ENCODE data around the gene CCDC180.
"Not testable (repeated sequence)": the region's sequence is repeated elsewhere in the genome, so short reads cannot be mapped to it uniquely, and the experiment has no call there.

The CCDC180 gene

DNA sequence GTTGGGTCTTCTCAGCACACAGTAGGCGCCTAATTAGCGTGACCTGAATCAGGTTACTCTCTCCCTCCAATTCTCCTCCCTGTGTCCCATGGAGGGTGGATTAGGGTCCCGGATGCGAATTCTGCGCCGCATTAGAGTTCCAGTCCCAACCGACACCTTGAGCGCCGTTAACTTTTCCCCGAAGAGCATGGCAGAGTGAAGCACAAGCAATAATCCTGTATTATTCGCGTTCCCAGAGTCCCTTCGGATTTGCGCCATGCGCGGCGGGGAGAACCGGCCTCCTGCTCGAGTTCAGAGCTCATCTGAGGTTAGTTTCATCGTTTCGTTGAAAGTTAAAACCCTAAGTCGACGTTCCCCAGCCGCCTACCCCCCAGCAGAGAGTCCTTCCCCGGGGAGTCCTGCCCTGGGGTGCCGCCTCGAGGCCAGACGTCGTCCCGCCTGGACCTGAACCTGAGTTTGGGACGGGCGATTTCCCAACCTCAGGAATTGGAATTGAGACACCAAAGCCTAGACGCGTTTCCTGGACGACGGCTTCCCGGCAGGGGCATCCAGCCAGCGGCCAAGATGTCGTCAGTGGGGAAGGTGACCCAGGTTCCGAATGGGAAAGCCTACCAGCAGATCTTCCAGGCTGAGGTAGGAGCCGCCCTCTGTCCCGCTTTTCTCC is at the start of gene CCDC180:
CCDC180 (plus strand) TSS at position 160 of the 664 bp plus-strand sequence; CDS start at position 565, 405 bp downstream.
- DNase-seq, result no peak

DNA sequence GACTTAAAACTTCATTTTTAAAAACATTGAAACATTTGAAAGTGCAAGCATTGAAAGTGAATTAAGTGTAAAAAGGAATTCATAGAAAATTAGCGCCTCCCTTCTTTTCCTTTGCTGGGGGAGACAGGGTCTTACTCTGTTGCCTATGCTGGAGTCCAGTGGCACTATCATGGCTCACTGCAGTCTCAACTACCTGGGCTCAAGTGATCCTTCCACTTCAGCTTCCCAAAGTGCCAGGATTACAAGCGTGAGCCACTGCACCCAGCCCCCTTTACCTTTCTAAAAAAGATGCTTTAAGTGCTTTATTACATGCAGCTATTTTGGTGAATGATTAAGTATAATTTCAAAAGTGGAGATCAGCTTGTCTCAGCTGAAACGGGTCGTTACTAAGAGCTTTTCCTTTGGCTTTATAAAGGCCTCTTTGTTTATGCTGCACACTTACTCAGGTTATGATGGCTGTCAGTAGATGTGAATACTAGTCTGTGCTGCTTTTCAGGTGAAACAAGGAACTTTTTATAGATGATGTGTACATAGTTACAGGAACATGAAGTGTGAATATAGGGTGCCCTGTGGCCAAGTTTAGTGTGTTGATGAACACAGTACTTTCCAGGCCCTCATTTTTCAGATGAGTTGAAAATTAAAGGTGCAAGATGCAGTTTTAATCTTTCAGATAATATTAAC is 47.5 kb upstream of the CCDC180 start:
- not testable (repeated sequence) for DNase-seq

DNA sequence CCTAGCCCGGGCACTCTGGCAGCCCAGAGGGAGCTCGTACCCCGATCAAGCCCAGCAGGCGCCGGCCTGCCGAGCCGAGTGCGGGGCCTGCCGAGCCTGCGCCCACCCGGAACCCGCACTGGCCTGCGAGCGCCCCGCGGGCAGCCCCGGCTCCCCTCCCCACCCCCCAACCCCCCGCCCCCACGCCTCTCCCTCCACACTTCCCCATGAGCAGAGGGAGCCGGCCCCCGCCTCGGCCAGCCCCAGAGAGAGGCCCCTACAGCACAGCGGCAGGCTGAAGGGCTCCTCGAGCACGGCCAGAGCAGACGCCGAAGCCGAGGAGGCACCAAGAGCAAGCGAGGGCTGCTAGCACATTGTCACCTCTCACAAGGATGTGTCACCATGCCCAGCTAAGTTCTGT is 36.2 kb upstream of the CCDC180 start:
- no peak for DNase-seq

DNA sequence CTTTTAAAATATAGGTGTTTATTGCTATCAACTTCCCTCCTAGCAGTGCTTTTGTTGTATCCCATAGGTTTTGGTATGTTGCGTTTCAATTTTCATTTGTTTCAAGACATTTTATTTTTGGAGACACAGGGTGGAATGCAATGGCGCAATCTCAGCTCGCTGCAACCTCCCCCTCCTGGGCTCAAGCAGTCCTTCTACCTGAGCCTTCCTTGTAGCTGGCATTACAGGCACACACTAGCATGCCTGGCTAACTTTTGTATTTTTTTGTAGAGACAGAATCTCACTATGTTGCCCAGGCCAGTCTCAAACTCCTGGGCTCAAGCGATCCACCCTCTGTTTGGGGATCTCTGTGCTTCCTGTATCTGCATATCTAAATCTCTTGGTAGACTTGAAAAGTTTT is 35.4 kb upstream of the CCDC180 start:
- DNase-seq, result no peak

DNA sequence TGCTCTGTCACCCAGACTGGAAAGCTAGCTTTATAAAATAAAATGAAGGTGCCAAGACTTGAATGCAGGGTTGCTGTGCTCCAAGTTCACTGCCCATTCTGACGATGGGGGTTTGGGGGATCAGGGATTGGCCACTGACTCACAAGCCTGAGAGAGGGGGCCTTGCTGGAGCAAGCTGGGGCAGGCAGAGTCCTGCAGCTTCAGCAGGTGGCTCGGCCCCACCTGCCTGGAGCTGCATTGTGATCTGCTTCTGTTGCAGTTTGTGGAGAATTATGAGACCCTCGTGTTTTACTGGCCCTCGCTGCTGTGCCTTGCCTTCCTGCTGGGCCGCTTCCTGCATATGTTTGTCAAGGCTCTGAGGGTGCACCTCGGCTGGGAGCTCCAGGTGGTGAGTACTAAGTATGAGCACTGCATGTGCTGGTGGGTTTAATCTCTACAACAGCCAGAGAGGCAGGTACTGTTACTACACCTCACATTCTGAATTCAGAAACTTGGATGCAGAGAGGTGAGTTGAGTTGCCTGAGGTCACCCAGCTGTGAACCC is 31.1 kb upstream of the CCDC180 start:
- DNase-seq, result no peak

DNA sequence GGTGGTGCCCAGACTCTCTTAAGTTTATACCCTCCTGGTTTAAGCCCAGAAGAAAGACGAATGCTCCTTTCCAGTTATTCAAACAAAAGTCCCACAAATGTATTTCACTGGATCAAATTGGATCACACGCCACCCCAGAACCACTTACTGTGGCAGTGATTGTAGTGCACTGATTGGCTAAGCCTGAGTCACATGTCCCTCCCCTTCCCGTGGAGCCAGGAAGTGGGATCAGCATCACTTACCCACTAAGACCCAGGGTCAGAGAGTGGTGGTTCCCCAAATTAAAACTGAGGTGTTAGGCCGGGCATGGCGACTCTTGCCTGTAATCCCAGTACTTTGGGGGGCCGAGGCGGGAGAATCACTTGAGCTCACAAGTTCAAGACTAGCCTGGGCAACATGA is 29.5 kb upstream of the CCDC180 start:
- no peak for DNase-seq

DNA sequence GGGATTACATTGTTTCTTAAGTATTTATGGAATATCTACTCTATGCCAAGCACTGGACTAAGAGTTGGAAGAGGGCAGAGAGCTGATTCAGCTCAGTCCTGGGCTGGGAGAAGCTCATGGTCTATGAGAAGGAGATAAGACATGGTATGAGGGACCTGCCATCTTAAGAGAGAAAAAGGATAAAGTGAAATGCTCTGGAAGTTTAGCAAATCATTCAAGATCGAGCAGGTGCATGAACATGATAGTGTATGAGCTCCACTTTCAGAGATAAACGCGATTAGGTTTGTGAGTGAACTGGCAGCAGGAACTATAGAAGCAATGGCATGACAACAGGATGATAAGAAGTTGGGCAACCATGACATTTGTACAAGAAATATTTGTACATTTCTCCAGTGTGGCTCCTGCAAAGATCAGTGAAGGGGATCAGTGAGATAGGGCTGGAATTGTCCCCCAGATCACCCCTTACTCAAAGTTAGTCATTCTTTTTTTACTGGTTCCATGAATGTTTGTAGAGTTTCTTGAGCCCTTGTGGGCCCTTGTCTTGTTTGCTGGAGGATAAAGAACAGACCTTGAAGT is 26.6 kb upstream of the CCDC180 start:
- no peak for DNase-seq

DNA sequence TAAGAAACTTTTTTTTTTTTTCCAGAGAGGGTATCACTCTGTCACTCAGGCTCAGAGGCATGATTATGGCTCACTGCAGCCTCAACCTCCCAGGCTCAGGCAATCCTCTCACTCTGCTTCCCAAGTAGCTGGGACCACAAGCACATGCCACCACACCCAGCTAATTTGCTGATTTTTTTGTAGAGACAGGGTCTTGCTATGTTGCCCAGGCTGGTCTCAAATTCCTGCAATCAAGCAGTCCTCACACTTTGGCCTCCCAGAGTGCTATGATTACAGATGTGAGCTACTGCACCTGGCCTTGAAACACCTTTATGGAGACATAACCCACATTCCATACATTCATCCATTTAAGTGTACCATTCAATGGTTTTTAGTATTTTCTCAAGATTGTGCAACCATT is 23.7 kb upstream of the CCDC180 start:
- no peak for DNase-seq

DNA sequence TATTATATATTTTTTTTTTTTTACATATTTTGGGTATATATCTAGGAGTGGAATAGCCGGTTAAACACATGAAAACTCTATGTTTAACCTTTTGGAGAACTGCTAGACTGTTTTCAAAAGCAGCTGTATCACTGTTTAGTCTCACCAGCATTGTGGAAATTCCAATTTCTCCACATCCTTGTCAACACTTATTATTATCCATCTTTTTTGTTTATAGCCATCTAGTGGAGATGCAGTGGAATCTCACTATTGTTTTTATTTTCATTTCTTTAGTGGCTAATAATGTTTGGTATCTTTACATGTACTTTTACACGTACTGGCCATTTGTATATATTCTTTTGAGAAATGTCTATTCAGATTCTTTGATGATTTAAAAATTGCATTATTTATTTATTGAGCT is 22.7 kb upstream of the CCDC180 start:
- DNase-seq, result no peak

DNA sequence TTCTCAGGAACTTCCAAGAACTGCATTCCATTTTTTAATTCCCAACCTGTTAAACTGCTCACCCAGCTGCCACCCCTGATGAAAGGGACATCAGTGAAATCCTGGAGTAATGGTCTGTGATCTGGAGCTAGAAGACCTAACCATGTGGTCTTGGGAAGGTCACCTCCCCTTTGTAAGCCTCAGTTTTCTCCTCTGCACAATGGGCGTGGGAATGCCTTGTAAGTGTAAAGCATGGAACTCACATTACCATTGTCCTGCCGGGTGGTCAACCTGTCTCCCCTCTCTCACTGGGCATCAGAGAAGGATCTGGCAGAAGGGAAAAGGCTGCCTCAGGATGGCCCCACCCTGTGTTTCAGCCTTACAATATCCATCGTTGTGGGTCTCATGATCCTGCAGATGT is 15.3 kb upstream of the CCDC180 start:
- no peak for DNase-seq

DNA sequence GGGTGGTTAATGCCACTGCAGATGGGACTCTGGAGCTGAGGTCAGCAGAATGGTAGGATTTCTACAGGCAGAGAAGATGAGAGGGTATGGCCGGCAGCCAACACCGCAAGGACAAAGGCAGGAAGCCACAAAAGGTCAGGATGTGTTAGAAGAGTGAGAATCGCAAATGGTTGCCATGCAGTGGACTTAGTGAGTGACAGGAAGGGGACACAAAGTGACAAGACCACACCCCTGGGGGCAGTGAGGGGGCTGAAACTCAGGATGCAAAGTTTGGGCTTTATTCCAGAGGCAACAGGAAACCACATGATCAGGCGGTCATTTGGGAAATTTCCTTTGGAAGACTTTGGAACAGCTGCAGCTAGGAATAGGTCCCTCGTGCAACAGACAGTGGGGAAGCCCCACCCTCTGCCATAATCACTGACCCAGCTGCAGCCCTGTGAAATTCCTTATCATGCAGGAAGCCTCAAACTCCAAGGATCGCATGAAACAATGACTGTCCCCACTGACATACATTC is 14.2 kb upstream of the CCDC180 start:
- DNase-seq, result no peak

DNA sequence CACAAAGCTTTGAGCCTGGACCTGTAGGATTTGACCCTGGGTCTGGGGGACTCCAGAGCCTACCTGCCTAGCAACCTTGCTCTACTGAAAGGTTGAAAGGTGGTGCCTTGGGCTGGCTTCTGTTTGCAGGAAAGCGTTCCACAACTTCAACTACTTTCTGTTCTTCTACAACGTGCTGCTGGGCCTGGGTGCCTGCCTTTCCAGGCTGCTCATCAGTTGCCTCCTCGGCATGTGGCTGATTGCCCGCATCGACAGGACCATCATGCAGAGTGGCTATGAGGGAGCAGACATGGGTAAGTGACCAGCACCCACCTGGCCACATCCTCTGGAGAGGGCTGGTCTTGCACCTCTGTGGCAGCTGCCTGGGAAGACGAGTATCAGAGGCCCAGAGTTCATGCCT is 13.6 kb upstream of the CCDC180 start:
- DNase-seq, result no peak

DNA sequence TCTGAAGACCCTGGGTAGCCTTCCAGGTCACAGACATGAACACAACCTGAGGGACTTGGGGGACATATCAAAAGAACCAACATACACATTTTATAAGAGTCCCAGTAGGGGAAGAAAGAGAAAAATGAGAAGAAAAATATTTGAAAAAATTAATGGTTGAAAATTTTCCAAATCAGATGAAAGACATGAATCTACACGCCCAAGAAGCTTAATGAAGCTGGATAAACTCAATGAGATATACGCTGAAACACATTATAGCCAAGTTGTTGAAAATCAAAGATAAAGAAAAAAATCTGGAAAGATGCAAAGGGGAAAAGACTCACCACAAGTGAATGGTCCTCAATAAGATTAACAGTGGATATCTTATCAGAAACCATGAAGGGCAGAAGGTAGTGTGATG is 9.6 kb upstream of the CCDC180 start:
- no peak for DNase-seq

DNA sequence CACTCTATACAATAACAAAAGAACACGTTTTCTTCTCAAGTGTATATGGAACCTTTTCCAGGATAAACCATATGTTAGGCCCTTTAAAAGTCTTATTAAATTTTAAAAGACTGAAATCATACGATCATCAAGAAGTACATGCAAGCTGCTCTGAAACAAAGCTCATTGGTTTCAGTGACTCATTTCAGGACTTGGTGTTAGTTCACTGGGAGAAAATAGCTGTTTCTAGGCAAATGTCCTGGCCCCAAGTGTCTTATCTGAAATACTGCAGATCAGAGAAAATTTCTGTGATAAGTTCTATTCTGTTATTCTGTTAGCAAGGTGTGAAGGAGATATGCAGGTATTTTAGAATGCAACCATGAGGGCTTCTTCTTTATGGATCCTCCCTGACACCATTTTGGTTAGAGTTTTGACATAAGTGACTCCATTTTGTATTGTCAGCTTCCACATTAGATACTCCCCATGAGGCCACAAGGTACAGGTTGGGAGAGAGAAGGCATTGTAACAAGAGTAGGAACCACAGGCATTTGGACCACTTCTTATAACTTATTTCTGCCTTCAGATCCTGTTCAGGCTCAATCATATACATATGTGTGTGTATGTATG is 7.5 kb upstream of the CCDC180 start:
- DNase-seq, result no peak

DNA sequence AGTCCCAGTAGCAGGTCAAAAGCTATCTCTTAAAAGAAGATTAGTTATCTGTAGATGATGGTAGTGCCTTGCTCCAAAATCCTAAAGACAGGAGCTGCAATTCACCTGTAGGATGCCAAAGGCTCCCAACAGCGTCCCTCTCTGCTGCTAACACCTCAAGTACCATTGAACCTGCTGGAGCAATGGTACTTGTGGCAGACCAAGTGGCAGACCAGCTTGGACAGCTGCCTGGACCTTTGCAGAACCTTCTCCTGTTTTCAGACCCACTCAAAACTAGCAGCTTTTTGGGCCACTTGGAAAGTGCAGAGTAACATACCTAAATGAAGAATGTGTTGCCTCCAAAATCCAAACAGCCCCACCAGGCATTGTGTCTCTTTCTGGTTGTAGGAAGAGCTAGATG is 6.9 kb upstream of the CCDC180 start:
- no peak for DNase-seq

DNA sequence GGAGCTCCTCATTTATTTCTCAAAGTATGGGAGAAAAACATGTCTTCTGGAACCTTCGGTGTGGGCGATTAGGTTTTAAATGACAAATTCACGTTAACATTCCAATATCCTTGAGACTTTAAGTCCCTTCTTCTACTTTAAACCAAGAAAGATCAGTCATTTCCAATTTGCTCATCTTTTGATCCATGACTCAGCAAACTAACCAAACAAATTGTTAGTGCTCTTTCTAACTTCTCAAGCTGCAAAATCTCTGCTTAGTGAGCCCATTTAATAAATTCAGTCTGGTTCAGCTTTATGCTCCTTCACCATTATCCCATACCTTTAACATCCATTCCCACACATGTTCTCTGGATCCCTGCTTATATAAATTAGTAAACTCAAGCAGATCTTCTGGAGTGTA is 5.5 kb upstream of the CCDC180 start:
- no peak for DNase-seq

DNA sequence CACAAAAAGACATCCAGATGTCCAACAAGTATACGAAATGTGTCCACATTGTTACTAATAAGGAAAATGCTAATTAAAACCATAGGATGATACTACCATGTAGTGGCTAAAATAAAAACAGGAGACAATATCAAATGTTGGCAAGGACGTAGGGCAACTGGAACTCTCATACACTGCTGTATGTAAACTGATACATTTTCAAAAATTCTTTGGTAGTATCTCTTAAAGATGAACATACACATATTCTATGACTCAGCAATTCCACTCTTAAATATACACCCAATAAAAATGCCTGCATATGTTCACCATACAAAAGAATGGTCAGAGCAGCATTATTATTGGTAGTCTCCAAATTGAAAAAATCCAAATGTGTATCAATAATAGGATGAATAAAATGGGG is 2.9 kb upstream of the CCDC180 start:
- no peak for DNase-seq

DNA sequence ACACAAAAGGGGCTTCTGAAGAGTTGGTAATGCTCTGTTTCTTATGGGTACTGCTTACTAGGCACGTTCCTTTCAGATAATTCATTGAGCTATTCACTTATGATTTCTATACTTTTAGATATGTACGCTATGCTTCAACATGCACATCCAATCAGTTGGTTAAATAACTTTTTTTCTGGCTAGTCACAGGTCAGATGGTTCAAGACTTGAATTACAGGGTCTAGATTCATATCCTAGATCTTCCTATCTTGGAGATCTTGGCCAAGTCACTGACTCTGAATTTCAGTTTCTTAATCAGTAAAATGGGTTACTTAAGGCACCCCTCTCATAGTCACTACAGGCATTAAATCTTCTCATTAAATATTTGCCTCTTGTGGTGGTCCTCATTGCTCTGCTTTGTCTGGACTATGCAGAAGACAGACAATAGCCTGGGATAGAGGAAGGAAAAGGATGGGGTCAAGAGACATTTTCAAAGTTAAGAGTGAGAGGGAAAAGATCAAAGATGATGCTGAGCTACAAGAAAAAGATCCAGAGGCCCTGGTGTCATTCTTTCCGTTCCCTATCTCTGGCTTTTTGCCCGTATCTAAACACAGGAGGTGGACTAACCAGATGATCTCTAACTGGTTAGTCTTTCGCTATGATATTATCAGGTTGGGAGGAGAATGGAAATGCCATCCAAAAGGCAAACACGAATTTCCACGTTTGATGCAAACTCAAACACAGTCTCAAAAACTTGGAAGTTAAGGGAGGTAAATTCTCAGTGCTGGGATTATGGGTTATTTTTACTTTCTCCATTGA is 1.8 kb upstream of the CCDC180 start:
- no peak for DNase-seq

DNA sequence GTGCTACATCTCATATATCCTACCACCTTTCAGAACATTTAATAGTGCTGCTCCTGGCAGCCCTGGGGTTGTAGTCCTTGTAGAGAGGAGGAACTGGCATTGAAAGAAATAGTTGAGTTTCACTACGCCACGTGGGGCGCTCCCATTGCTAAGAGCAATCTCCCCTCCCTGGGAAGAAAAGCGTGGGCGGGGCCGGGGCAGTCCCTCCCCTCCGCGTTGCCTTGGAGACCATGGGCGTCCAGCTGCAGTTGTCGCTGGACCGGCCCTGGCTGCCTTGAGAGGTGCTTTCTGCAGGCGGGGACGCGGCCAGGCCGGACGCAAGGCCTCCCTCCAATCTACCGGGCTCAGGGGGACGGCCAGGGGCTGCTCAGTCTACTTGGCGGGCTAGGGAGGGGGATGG is 368 bp upstream of the CCDC180 start:
- DNase-seq, result no peak

DNA sequence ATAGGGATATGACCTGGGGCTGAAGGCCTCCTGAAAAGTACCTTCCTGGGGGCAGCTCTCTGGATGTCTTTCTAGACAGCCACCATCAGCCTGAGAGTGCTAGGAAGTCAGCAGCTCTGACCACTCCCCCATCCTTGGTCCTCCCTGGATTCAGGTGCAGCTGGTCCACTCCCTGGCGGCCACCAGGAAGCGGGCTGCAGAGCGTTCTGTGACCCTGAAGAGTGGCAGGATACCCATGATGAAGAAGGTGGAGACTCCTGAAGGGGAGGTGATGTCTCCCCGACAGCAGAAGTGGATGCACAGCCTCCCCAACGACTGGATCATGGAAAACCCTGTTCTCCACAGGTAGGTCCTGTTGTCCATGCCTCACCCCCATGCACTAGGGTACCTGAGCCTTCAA is 1.8 kb downstream of the CCDC180 start:
- no peak for DNase-seq

DNA sequence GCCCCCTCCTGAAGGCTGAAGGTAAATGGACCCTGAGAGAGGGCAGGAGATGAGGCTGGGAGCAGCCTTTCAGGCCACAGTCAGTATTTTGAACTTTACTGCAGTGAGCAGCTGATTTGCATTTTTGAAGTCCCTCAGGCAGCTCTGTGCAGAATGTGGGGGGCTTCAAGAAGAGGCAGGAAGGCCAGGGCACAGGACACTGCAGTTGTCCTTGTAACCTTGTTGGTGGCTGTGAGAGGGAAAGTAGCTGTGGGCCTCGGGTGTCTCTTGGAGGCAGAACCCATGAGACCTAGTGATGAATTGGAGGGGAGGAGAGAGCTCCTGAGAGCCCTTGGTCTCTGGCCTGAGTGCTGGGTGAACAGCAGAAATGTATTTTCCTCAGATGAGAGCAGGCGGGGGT is 2.6 kb downstream of the CCDC180 start:
- DNase-seq, result no peak

DNA sequence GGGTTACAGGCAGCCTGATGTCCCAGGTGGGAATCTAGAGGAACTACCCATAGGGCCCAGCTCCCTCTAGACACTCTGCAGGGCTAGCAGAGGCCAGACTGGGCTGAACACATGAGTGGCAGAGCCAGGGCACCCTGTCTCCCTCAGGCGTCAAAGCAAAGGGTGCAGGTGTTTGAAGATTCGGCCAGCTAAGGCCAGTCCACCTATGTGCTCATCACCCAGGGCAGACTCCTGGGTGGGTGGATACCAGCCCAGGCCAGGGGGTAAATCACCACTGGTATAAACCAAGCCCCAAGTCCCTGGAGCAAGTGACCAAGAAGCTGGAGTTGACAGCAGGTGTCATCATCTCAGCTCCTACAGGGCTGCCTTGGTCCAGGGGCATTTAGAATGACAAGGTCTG is 3.4 kb downstream of the CCDC180 start:
- DNase-seq, result no peak
